ENCODE results near the gene FBXO10.

- TF ChIP-seq CTCF (IDR thresholded peaks at IDR 0.05; ENCODE audit: low read length) (no peak), EZH2 (optimal IDR thresholded peaks at IDR 0.05; ENCODE audit: low read depth, low read length) (no peak), EZH2phosphoT487 (IDR thresholded peaks at IDR 0.05; ENCODE audit: low read length) (no peak)
Measured at GRCh38 chr9:37550781-37551180, 25.4 kb downstream of the FBXO10 start.
